Measurements from ENCODE around the gene FRMD4A. TPM values are rescaled to one million over a fixed set of nuclear protein-coding genes. Genes with fewer than 3 reads are reported as not detected.

The FRMD4A gene
- total RNA-seq, 4 donors from 2014 or later = 4.4 to 7.1 (median 5.2) TPM

DNA sequence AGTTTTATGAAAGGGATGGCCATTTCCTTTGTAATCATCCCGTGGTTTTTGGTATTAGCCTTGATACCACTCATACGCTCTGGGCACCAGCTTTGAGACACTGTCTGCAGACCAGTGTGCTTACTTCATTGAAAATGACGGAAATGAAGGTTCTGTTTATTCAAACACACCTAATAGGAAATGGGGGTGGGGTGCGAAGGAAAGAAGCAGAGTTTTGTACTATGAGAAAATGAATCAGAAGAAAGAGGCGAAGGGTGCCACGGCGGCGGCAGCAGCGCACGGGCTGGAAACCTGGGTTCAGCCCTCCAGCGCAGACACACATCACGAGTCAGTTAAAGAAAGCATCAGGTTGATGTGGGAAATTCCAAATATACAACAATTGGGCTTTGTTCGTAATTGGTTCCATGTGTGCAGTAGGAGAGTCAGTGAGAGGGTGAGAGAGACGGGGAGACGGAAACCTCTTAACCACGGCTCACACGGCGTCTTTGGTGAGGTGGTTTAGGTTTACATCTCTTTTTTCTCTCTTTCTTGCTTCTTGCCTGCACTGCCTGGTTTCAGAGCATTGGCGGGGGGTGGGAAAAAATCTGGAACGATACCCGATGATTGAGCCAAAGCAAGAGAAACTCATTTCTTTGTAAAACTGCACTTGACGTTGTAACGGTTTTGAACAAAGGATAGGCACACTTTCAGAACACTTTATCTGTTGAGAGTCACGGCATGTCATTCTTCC lies 321.2 kb downstream of the FRMD4A start:
- Histone ChIP-seq H3K4me1 (peaks cover 4 to 14% of the 10 kb centered on the region in 2 donors), H3K36me3 (no peaks in the 10 kb centered on the region), H3K4me3 (peak overlapping the region; percentile 38 to 50 (median 44)), H3K27me3 (peaks cover 0 to 15% (median 10%) of the 10 kb centered on the region in 3 donors), H3K9me3 (no peaks in the 10 kb centered on the region), H3K27ac (peak overlapping the region; percentile 37 to 54 (median 43))
- intact Hi-C loops (cut with DNase I; ENCODE audit: low total_unique reads) = no loop called here
- in situ Hi-C loops (cut with MboI; ENCODE audit: low sequenced_read_pairs in 4 of 4) = no loop called here
- DNase-seq (no peak), ATAC-seq (peak; percentile 44 to 46)
- TF ChIP-seq, protein P1, sequence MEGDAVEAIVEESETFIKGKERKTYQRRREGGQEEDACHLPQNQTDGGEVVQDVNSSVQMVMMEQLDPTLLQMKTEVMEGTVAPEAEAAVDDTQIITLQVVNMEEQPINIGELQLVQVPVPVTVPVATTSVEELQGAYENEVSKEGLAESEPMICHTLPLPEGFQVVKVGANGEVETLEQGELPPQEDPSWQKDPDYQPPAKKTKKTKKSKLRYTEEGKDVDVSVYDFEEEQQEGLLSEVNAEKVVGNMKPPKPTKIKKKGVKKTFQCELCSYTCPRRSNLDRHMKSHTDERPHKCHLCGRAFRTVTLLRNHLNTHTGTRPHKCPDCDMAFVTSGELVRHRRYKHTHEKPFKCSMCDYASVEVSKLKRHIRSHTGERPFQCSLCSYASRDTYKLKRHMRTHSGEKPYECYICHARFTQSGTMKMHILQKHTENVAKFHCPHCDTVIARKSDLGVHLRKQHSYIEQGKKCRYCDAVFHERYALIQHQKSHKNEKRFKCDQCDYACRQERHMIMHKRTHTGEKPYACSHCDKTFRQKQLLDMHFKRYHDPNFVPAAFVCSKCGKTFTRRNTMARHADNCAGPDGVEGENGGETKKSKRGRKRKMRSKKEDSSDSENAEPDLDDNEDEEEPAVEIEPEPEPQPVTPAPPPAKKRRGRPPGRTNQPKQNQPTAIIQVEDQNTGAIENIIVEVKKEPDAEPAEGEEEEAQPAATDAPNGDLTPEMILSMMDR (IDR thresholded peaks at IDR 0.05 in 4 of 5, conservative IDR thresholded peaks at IDR 0.05 in 1 of 5) = no peak
- TF ChIP-seq POLR2A (IDR thresholded peaks at IDR 0.05) = peak in 1 of 2 donors; percentile 11

DNA sequence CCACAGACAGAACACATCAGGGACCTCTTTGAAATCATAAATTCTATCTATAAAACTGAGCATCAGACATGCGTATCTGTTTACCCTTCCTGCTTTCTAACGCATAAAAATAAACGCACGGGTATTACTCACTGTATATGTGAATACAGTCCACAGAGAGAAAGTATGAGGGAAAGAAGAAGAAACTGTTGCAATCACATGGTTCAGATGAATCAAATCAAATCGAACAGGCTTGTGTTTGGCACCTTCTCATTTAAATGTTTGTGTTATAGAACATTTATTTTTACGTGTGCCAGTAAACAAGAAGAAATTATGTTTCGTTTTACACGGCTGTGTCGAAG lies 322.0 kb downstream of the FRMD4A start:
- Histone ChIP-seq H3K36me3 (no peaks in the 10 kb centered on the region), H3K4me3 (peak overlapping the region; percentile 38 to 50 (median 44)), H3K27me3 (peaks cover 0 to 15% (median 10%) of the 10 kb centered on the region in 3 donors), H3K4me1 (peaks cover 4 to 14% of the 10 kb centered on the region in 2 donors), H3K9me3 (no peaks in the 10 kb centered on the region), H3K27ac (peak overlapping the region in 3 of 4 donors; percentile 42 to 54 (median 44))
- ATAC-seq = no peak
- in situ Hi-C loops (cut with MboI; ENCODE audit: low sequenced_read_pairs in 4 of 4) = no loop called here
- TF ChIP-seq, protein P1 (IDR thresholded peaks at IDR 0.05 in 4 of 5, conservative IDR thresholded peaks at IDR 0.05 in 1 of 5) = no peak
- no peak for TF ChIP-seq POLR2A (IDR thresholded peaks at IDR 0.05)
- intact Hi-C loops (cut with DNase I; ENCODE audit: low total_unique reads) = no loop called here
- DNase-seq = no peak

DNA sequence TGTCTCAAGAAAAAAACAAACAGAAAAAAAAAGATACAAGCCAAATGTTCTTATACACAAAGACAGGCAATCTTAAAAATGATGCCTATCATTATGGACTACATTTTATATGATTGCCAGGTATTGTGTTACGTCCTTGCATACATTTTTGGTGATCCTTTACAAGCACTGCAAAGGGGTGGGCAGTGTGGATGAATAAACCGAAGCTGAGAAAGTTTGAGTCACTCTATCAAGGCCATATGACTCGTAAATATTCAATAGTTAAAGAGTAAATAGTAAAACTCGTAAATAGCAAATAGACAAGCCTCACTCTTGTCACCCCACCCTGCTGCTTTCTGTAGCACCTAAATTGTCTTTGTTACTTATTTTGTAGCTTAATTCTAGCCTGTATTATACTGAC lies 326.2 kb downstream of the FRMD4A start:
- Histone ChIP-seq H3K27ac (no peak overlapping the region), H3K27me3 (peaks cover 0 to 6% (median 3%) of the 10 kb centered on the region in 3 donors), H3K4me3 (no peak overlapping the region), H3K36me3 (no peaks in the 10 kb centered on the region), H3K4me1 (peaks cover 0 to 2% of the 10 kb centered on the region in 2 donors), H3K9me3 (no peaks in the 10 kb centered on the region)
- no peak for DNase-seq
- in situ Hi-C loops (cut with MboI; ENCODE audit: low sequenced_read_pairs in 4 of 4) = no loop called here
- no peak for TF ChIP-seq POLR2A (IDR thresholded peaks at IDR 0.05)
- TF ChIP-seq, protein P1 (IDR thresholded peaks at IDR 0.05 in 4 of 5, conservative IDR thresholded peaks at IDR 0.05 in 1 of 5) = no peak
- intact Hi-C loops (cut with DNase I; ENCODE audit: low total_unique reads) = no loop called here
- no peak for ATAC-seq

DNA sequence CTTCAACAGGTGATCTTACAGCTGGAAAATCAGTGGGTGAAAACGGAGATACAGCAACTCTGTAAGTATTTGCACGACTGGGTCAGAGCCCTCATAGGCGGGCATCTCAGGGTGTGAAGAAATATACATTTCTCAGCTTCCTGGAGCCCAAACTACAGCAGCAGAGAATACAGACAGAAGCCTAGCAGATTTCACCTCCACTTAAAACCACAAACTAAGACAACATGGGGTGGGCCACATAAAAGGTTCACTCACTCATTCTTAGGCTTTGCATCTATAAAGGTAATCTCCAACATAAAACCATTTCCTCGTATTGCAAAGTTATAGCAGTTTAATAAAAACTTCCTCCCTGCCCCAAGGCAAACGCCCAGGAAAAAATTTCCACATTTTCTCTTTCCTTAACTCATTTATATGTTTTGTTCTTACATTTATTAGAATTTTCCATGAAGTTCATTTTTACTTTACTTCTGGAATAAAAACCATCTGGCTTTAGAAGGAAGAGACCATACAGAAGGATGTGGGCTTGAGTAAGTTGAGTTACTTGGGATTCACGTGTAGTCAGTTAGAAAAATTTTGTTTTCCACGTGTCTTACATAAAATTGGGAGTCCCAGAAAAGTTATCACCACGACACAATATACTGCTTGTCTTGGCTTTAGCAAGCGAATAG lies 327.1 kb downstream of the FRMD4A start:
- ATAC-seq (no peak), DNase-seq (no peak)
- Histone ChIP-seq H3K27me3 (peaks cover 0 to 3% (median 2%) of the 10 kb centered on the region in 3 donors), H3K36me3 (no peaks in the 10 kb centered on the region), H3K27ac (no peak overlapping the region), H3K9me3 (no peaks in the 10 kb centered on the region), H3K4me3 (no peak overlapping the region), H3K4me1 (peaks cover 0 to under 1% of the 10 kb centered on the region in 2 donors)
- in situ Hi-C loops (cut with MboI; ENCODE audit: low sequenced_read_pairs in 4 of 4) (no loop called here), intact Hi-C loops (cut with DNase I; ENCODE audit: low total_unique reads) (no loop called here)
- no peak for TF ChIP-seq POLR2A (IDR thresholded peaks at IDR 0.05)
- TF ChIP-seq, protein P1 (IDR thresholded peaks at IDR 0.05 in 4 of 5, conservative IDR thresholded peaks at IDR 0.05 in 1 of 5) = no peak
